ENCODE measurements around the gene PYGO2. TPM values are rescaled to one million over a fixed set of nuclear protein-coding genes. Genes with fewer than 3 reads are reported as not detected.

Gene PYGO2
- 4.9 and 5.0 TPM in 2 replicates for total RNA-seq

DNA sequence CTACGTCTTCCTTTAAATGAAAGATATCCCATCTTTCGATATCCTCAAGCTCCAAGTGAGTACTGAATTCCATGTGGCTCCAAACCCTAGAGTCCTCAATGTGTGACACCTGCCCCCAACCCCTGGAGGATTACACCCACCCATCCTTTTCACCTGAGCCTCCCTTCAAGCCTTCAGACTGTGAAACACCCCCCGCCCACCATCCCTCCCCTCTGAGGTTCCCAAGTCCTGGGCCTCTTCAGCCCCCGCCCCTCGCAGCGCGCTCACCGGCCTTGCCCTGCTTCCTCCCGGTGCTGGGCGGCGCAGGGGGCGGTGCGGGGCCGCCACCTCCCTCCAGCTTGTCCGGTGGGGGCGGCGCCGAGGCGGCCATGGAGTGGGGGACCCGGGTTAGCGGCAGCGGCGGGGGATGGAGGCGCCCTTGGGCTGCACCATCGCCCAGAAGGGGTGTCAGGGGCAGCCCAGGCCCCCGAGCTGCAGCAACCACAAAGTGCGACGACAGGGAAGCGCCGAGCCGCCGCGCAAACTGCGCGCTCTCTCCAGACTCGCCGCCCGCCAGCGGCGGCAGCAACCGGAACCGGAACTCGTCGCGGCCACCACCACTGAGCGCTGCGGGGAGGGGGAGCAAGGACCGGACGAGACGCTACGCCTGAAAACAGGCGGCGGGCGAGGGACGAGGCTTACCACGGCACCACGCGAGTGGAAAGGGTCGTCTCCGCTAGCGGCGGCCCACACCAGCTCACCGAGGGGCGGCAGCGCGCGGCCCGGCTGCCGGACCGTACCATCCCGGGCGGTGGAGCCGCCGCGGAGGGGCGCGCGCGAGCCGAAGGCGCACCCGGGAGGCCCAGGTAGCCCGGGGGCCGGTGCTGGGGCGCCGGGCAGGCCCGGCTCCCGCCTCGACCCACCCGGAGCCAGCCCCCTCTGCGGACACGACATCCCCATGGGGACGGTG, at the start of gene PYGO2:
PYGO2 (minus strand) TSS at position 576 of the 949 bp plus-strand sequence; CDS start at position 370, 206 bp downstream.

GRCh38 chr1:155002464-155003226, 41.1 kb upstream of the PYGO2 start, which contains the start of gene ZBTB7B:
Gene ZBTB7B, plus strand, starts transcription at chr1:155002802. Its CDS starts 11,859 bp downstream, at chr1:155014661.

DNA sequence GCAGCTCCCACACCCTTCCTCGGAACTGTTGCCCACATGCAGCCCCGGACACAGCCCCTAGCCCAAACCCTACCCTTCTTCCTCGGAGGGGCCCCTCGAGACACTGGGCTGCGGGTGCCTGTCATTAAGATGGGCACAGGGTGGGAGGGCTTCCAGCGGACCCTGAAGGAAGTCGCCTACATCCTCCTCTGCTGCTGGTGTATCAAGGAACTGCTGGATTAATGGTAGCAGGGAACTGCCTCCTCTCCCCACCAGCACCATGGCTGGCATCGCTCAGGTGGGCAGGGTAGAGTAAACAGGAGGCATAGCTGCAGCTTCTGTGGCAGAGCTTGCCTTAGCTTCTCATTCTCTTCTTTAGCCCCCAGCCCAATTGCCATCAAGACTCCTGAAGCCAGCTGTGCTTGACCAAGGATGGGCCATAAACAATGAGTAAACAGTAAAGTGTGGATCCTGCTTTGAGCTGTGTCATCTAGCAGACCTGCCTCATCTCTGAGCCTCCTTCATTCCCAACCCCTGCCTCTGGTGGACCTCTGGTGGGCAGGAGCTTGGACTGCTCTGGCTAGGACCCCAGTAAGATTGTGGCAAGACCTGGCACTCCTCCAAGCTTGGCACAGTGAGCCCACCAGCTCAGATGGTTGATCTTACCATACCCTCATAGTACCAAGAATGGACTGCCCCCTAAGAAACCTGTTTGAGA, 32.1 kb upstream of the PYGO2 start, which contains the start of gene LENEP:
LENEP (plus strand) TSS at position 15 of the 697 bp plus-strand sequence; CDS start at position 37, 22 bp downstream.

GRCh38 chr1:154982897-154983648, 21.5 kb upstream of the PYGO2 start, which contains the start of gene FLAD1:
Gene FLAD1, plus strand, starts transcription at chr1:154983344. Its CDS starts 351 bp downstream, at chr1:154983695.

GRCh38 chr1:154974102-154974807, 12.7 kb upstream of the PYGO2 start, which contains the start of gene CKS1B:
Gene CKS1B, plus strand, starts transcription at chr1:154974681. Its CDS starts 65 bp downstream, at chr1:154974746.

GRCh38 chr1:154970631-154971340, 9.2 kb upstream of the PYGO2 start, which contains the start of gene SHC1:
Gene SHC1, minus strand, starts transcription at chr1:154970747. Its CDS starts 221 bp downstream, at chr1:154970526.

GRCh38 chr1:154955718-154956543, 5.7 kb downstream of the PYGO2 start, which contains the start of gene PBXIP1:
Gene PBXIP1, minus strand, starts transcription at chr1:154956099. Its CDS starts 2,378 bp downstream, at chr1:154953721.

DNA sequence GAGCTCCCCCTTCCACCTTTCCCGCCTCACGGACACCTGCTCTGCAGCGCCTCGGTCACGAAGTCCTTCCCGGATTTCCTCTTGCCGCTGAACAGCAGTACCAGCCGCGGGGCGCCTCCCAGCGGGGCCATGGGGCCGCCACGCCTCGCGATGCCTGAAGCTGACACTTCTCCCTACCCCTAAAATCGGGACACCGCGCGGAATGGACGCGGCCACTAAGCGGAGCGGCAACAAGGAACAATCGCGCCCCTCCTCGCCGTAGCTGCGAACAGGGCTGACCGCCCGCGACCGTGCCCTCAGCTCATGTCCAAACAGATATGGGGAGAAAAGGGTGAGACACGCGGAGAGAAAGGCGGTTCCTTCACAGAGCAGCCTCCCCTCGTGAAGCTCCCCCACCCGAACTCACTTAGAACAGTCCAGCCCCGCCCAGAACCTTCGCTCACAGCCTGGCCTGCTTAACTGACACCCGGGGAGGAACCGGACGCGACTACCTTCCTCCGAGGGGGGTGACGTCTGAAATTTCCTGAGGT, 25.0 kb downstream of the PYGO2 start, which contains the start of gene PMVK:
PMVK (minus strand) TSS at position 165 of the 530 bp plus-strand sequence; CDS start at position 131, 34 bp downstream.

Other genes with a start within 250 kb of the PYGO2 start
- 0.09 and 0.19 TPM in 2 replicates for gene KCNN3, start 91.5 kb downstream of the PYGO2 start, total RNA-seq
- gene PMVK, start 25.1 kb downstream of the PYGO2 start, total RNA-seq: 8.8 and 13.7 TPM in 2 replicates
- gene PBXIP1, start 5.7 kb downstream of the PYGO2 start, total RNA-seq: 90.7 and 96.4 TPM in 2 replicates
- 144 and 203 TPM in 2 replicates for gene SHC1, start 9.0 kb upstream of the PYGO2 start, total RNA-seq
- 49.8 and 80.9 TPM in 2 replicates for gene CKS1B, start 12.9 kb upstream of the PYGO2 start, total RNA-seq
- gene FLAD1, start 21.6 kb upstream of the PYGO2 start, total RNA-seq: 23.7 and 28.6 TPM in 2 replicates
- 0.18 TPM in 1 of 2 replicates, not detected in the other for gene LENEP, start 31.8 kb upstream of the PYGO2 start, total RNA-seq
- gene ZBTB7B, start 41.0 kb upstream of the PYGO2 start, total RNA-seq: 10.1 and 15.6 TPM in 2 replicates
- gene DCST2, start 72.0 kb upstream of the PYGO2 start, total RNA-seq: 0.09 TPM in 1 of 2 replicates, not detected in the other
- gene DCST1, start 72.0 kb upstream of the PYGO2 start, total RNA-seq: not detected in 2 replicates
- 279 and 339 TPM in 2 replicates for gene ADAM15, start 89.5 kb upstream of the PYGO2 start, total RNA-seq
- gene EFNA4, start 102.0 kb upstream of the PYGO2 start, total RNA-seq: 8.7 and 11.3 TPM in 2 replicates
- gene EFNA3, start 117.1 kb upstream of the PYGO2 start, total RNA-seq: 1.0 and 1.6 TPM in 2 replicates
- 62.8 and 82.9 TPM in 2 replicates for gene EFNA1, start 166.1 kb upstream of the PYGO2 start, total RNA-seq
- 20.9 and 25.9 TPM in 2 replicates for gene SLC50A1, start 174.1 kb upstream of the PYGO2 start, total RNA-seq
- gene DPM3, start 178.7 kb upstream of the PYGO2 start, total RNA-seq: 29.1 and 35.1 TPM in 2 replicates
- gene KRTCAP2, start 211.5 kb upstream of the PYGO2 start, total RNA-seq: 96.6 and 105 TPM in 2 replicates
- gene TRIM46, start 212.1 kb upstream of the PYGO2 start, total RNA-seq: 4.9 and 5.9 TPM in 2 replicates
- gene THBS3, start 246.1 kb upstream of the PYGO2 start, total RNA-seq: 12.9 and 13.5 TPM in 2 replicates
- 37.1 and 45.6 TPM in 2 replicates for gene MTX1, start 246.9 kb upstream of the PYGO2 start, total RNA-seq